GM13977 (cell line): ENCODE data around the gene C9orf43.

Experiments used
- DNase-seq: peaks from one replicate; pipeline ENCODE4 v3.0.0; 2012; ENCODE audit warnings: low spot score
- in situ Hi-C: fragments of 300-500 bp; cut with MboI; formaldehyde crosslinking; loops from one replicate; pipeline ENCODE4 v1.12.0; 2022; ENCODE audit warnings: low sequenced_read_pairs, low pct_unique_long_range_greater_than_20kb, mixed read lengths, inconsistent platforms; ENCODE audit not compliant: unreplicated experiment
- TF ChIP-seq, protein P1 (sequence below): IDR thresholded peaks from 2 replicates; pipeline ENCODE4 v1.5.1; 2012; ENCODE audit warnings: mild to moderate bottlenecking, control low read depth; ENCODE audit not compliant: insufficient read depth; ENCODE audit errors: extremely low read depth, missing control alignments

Gene C9orf43

GRCh38 chr9:113472199-113472598 lies 61.7 kb downstream of the C9orf43 start:
- no peak for DNase-seq
- TF ChIP-seq, protein P1, sequence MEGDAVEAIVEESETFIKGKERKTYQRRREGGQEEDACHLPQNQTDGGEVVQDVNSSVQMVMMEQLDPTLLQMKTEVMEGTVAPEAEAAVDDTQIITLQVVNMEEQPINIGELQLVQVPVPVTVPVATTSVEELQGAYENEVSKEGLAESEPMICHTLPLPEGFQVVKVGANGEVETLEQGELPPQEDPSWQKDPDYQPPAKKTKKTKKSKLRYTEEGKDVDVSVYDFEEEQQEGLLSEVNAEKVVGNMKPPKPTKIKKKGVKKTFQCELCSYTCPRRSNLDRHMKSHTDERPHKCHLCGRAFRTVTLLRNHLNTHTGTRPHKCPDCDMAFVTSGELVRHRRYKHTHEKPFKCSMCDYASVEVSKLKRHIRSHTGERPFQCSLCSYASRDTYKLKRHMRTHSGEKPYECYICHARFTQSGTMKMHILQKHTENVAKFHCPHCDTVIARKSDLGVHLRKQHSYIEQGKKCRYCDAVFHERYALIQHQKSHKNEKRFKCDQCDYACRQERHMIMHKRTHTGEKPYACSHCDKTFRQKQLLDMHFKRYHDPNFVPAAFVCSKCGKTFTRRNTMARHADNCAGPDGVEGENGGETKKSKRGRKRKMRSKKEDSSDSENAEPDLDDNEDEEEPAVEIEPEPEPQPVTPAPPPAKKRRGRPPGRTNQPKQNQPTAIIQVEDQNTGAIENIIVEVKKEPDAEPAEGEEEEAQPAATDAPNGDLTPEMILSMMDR: no peak
- in situ Hi-C loops: loop anchor here (25.0 kb wide), 1 partner anchor 190 kb away; no protein-coding TSS in a partner anchor

- no peak for DNase-seq
- TF ChIP-seq, protein P1: no peak
- in situ Hi-C loops: loop anchor here (25.0 kb wide), 1 partner anchor 188 kb away; no protein-coding TSS in a partner anchor
Observed at GRCh38 chr9:113474360-113475028, 63.9 kb downstream of the C9orf43 start.

- TF ChIP-seq, protein P1: no peak
- DNase-seq: no peak
- in situ Hi-C loops: no loop called here
Observed at GRCh38 chr9:113475031-113475430, 64.5 kb downstream of the C9orf43 start.

- in situ Hi-C loops: no loop called here
- DNase-seq: no peak
- TF ChIP-seq, protein P1: no peak
Observed at GRCh38 chr9:113475992-113476391, 65.4 kb downstream of the C9orf43 start.

DNA sequence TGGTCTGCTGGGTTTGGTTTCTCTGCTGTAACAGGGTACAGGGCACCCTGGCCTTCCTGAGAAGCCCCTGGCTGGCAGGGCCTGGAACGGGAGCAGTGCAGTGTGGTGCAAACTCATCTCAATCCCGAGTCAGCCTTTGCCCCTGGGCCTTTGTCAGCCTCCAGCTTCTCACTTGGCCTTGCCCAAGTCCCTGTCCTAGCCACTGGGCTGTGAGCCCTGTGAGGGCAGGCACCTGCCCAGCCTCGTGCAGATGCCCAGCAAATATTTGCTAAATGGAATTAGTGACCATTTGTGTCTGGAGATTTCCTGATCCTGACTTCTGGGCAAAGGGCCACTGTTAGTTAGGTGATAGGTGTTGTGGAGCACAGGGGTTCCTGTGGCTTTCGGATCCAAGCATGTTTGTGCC lies 66.0 kb downstream of the C9orf43 start:
- no peak for DNase-seq
- TF ChIP-seq, protein P1: no peak
- in situ Hi-C loops: no loop called here

DNA sequence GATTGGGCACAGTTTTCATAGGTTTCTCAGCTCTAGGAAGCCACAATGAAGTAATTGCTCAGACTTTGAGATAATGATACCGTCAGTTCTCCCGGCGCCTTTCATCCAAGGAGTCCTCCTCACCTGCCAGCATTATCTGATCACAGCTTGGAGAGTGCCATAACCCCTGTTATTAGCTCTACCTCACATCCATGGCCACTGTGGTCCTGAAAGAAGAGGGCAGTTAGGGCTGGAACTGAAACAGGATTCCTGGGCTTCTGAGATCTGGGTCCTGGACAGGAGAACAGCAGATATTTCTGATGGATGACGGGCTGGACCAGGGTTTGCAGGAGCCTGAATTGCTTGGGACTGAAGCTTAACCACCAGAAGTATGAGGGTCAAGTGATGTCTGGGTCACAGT lies 66.5 kb downstream of the C9orf43 start:
- in situ Hi-C loops: no loop called here
- TF ChIP-seq, protein P1: no peak
- no peak for DNase-seq
